H1 (cell line): ENCODE data around the gene RAB11FIP5. TPM values are rescaled to one million over a fixed set of nuclear protein-coding genes. Genes with fewer than 3 reads are reported as not detected.

Source experiments
- SP4 ChIP-seq: IDR thresholded peaks from 2 replicates; pipeline ENCODE4 v1.6.1; 2012; ENCODE audit warnings: low read length, inconsistent platforms
- polyA plus RNA-seq, 7 experiments: library from polyadenylated mRNA; depleted of rRNA in 3 of 7; stranded (reverse) in 5 of 7; unstranded in 2 of 7; fragments of >200 nt in 5 of 7; fragments of 200-250 nt in 2 of 7; gene quantifications; 1 replicate in 5 of 7; 2 replicates in 1 of 7; 4 replicates in 1 of 7; pipeline versions ENCODE4 v1.2.1 to v1.2.3, GENCODE V29; 2011 to 2013; ENCODE audit warnings: missing spikeins in 2 of 7, mixed read lengths in 2 of 7
- total RNA-seq: library from RNA; stranded (reverse); fragmentation: NEBNext Ultra II Directional; extraction: Animal tissue kit (Norgen Biotek cat#: 25700); gene quantifications from 2 replicates; pipeline ENCODE4 v1.2.1, GENCODE V29; 2021

Gene RAB11FIP5
- total and polyA plus RNA-seq, 2 of the 8 experiments (the other 6 are each of a cell fraction or from before 2014, with no cell fraction given): 6.3 to 17.0 TPM

DNA sequence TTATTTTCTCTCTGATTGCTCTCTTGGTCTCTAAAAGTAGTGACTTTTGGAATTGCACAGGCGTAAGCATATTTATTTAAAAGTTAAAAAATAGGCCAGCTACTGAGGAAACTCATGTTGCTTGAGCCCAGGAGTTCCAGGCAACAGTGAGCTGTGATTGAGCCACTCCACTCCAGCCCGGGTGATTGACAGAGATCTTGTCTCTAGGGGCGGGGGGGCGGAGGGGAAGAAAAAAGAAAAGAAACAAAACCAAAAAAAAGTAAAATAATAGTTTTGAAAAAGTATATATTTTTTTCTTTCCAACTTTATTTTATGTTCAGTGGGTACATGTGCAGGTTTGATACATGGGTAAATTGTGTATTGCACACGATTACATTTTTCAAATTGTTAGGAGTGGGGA, 18.0 kb upstream of the RAB11FIP5 start (continued):
- no peak for TF ChIP-seq SP4
